ENCODE measurements around the gene FAM107B. TPM values are rescaled to one million over a fixed set of nuclear protein-coding genes. Genes with fewer than 3 reads are reported as not detected.

FAM107B gene
- total RNA-seq, 6 experiments from 2014 or later = 18.7 to 43.8 (median 40.0) TPM

DNA sequence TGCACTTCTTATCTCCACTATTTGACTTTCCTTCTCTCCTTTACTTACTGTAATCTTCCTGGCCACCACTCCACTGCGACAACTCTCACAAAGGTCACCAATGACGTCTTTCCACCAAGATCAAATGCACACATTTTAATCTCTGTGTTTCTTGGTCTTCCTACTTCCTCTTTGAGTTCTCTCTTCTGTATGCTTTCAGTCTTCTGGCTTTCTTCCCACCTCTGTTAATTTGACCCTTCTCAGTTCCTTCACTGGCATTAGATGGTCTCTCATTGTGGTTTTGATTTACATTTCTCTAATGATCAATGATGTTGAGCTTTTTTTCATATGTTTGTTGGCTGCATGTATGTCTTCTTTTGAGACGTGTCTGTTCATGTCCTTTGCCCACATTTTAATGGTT, 31.9 kb downstream of the FAM107B start:
- no peak for DNase-seq
- Mint-ChIP-seq H3K27ac (no peak overlapping the region), H3K4me1 (ENCODE audit: low read depth) (peaks cover 7% of the 10 kb centered on the region), H3K4me3 (no peak overlapping the region), H3K27me3 (ENCODE audit: insufficient read depth) (peaks cover 11% of the 10 kb centered on the region), H3K36me3 (ENCODE audit: low read depth) (no peaks in the 10 kb centered on the region), H3K9me3 (peaks cover 4% of the 10 kb centered on the region; the same call in 1 of the 2 replicates)
- TF ChIP-seq, protein P1, sequence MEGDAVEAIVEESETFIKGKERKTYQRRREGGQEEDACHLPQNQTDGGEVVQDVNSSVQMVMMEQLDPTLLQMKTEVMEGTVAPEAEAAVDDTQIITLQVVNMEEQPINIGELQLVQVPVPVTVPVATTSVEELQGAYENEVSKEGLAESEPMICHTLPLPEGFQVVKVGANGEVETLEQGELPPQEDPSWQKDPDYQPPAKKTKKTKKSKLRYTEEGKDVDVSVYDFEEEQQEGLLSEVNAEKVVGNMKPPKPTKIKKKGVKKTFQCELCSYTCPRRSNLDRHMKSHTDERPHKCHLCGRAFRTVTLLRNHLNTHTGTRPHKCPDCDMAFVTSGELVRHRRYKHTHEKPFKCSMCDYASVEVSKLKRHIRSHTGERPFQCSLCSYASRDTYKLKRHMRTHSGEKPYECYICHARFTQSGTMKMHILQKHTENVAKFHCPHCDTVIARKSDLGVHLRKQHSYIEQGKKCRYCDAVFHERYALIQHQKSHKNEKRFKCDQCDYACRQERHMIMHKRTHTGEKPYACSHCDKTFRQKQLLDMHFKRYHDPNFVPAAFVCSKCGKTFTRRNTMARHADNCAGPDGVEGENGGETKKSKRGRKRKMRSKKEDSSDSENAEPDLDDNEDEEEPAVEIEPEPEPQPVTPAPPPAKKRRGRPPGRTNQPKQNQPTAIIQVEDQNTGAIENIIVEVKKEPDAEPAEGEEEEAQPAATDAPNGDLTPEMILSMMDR (IDR thresholded peaks at IDR 0.05) = no peak

DNA sequence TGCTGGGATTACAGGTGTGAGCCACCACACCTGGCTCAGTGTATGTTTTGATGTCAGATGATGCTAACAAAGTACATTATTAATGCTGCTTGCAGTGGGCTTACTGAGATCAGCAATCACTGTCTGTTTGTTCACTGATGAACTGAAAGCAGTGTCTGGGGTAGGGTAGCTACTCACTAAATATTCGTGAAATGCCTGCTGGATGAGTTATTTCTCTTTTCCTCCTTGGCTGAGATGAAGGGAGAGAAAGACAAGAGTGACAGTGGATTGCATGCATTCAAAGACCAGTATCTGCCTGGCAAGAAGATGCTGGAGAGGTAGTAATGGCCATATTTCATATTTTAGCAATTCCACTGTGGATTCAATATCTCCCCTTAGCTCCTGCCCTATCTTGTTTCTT, 32.3 kb downstream of the FAM107B start:
- Mint-ChIP-seq H3K4me1 (ENCODE audit: low read depth) (peaks cover 7% of the 10 kb centered on the region), H3K9me3 (peaks cover 4% of the 10 kb centered on the region; the same call in 1 of the 2 replicates), H3K27me3 (ENCODE audit: insufficient read depth) (peaks cover 11% of the 10 kb centered on the region), H3K27ac (no peak overlapping the region), H3K36me3 (ENCODE audit: low read depth) (no peaks in the 10 kb centered on the region), H3K4me3 (no peak overlapping the region)
- TF ChIP-seq, protein P1 (IDR thresholded peaks at IDR 0.05) = no peak
- no peak for DNase-seq

DNA sequence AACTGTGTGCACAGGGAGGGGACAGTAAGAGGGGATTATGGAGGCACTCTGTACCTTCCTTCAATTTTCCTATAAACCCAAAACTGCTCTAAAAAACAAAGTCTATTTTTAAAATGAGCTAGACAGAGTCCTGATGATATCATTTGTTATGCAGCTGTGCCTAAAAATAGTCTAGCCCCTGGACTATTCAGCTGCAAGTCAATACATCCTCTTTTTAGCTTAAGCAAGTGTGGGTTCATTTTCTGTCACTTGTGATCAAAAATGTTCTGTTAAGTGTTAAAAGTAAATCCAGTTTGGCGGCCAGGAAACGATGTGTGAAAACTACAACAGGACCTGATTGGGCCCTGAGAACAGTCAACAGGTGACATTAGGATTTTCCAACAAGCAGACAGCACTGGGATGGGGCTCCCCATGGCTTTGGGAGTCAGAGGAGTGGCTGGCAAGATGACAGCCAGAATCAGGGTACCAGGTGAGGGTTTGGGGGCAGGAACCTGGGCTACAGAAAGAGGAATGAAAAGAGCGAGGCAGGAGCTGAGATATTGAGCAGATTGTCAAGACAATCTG, 33.9 kb downstream of the FAM107B start:
- Mint-ChIP-seq H3K4me3 (no peak overlapping the region), H3K27ac (no peak overlapping the region), H3K36me3 (ENCODE audit: low read depth) (no peaks in the 10 kb centered on the region), H3K27me3 (ENCODE audit: insufficient read depth) (peaks cover 8% of the 10 kb centered on the region), H3K4me1 (ENCODE audit: low read depth) (peaks cover 19% of the 10 kb centered on the region), H3K9me3 (no peaks in the 10 kb centered on the region)
- DNase-seq = no peak
- TF ChIP-seq, protein P1 (IDR thresholded peaks at IDR 0.05) = no peak

DNA sequence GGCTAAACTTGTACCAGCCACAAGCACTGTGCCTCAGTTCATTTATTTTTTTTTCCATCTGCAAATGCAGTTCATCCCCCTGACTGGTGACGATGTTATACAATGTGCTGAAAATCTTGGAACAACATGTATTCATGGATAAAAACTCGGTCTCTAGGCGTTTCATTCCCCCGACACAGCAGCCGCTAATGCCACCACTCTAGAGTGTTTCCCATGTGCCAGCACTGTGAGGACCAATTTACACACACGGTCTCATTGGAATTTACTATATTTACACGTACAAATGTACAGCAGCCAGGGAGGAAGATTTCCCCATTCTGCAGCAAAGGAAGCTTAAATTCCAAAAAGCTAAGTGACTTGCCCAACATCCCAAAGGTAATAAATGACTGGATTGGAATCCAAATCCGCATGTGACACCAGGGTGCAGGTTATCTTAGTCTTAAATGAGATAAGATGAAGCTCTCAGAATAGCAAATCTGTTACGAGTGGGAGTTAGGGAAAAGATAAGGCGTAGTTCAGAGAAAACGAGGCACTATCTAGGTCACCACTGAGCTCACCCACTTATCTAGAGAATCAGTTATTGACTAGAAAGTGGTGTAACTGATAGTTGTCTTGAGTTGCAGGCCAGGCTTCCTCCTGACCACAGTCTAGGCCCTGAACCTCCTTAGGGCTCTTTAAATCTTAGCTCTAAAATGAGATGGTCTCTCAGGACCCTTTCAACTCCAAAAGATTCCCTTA, 36.7 kb downstream of the FAM107B start:
- no peak overlapping the region for H3K27ac Mint-ChIP-seq
- peaks cover 8% of the 10 kb centered on the region for H3K27me3 Mint-ChIP-seq (ENCODE audit: insufficient read depth)
- H3K36me3 Mint-ChIP-seq (ENCODE audit: low read depth) = no peaks in the 10 kb centered on the region
- DNase-seq = no peak
- H3K4me1 Mint-ChIP-seq (ENCODE audit: low read depth) = peaks cover 19% of the 10 kb centered on the region
- H3K4me3 Mint-ChIP-seq = no peak overlapping the region
- TF ChIP-seq, protein P1 (IDR thresholded peaks at IDR 0.05) = no peak
- no peaks in the 10 kb centered on the region for H3K9me3 Mint-ChIP-seq

DNA sequence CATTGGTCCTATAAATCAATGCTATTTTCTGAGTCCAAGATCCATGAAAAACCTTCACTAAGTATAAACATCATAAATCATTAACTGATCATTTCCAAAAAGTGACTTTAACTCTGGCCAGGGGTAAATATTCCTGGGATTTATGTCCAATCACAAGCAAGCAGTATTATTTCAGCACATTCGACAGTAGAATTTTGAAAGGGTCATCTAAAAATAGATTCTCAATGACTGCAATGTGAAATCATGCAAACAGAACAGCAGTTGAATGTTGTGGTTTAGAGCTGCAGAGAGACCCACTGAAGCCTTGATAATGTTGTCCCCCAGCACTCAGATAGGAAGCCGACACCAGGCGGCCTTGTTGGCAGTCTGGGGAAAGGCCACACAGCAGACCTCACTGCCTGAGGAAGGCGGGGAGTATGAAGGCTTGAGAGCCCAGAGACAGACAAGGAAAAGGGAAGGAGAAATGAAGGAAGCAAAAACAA, 38.1 kb downstream of the FAM107B start:
- Mint-ChIP-seq H3K36me3 (ENCODE audit: low read depth) (no peaks in the 10 kb centered on the region), H3K4me1 (ENCODE audit: low read depth) (peaks cover 19% of the 10 kb centered on the region), H3K27me3 (ENCODE audit: insufficient read depth) (peaks cover 12% of the 10 kb centered on the region), H3K9me3 (no peaks in the 10 kb centered on the region), H3K4me3 (no peak overlapping the region; the same call in 1 of the 2 replicates), H3K27ac (peak overlapping the region; percentile 63; the same call in 1 of the 2 replicates)
- TF ChIP-seq, protein P1 (IDR thresholded peaks at IDR 0.05) = no peak
- DNase-seq = peak; percentile 21
